Measurements from ENCODE around the gene DIAPH2.
"Not testable (repeated sequence)": the region's sequence is repeated elsewhere in the genome, so short reads cannot be mapped to it uniquely, and the experiment has no call there.

Gene DIAPH2

GRCh38 chrX:97401586-97402136 lies 717.0 kb downstream of the DIAPH2 start:
- no peak for DNase-seq

DNA sequence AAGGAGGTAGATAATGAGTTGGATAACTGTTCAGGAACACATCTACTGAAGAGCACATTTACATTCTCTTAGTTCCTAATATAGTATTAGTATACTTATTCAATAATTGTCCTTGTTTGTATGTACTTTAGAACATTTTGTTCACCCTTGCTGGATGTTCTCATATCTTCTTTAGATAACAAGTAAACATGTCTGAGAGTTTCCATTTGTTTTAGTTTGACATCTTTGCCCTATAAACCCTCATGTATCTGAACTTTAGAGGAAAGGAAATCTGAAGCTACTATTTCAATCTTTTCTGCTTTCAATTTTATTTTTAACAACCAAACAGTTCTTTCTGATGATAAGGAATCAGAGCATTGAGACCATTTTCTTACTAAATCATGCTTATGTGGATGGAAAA lies 717.7 kb downstream of the DIAPH2 start:
- DNase-seq = no peak

DNA sequence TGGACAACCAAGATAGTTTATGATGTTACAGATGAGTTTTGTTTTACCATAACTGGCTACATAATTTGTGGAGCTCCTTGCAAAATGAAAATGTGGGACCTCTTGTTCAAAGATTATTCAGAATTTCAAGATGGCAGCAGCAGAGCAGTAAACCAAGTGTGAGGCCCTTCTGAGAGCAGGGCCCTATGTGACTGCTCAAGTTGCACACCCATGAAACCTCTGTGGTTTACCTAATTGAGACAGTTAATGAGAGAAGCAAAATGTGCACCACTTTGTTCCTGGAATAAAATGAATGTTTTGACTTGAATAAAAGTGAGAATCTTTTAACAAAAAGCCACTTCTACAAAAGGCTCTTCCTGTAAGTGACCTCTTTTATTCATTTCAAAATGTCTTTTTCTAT lies 718.3 kb downstream of the DIAPH2 start:
- peak; percentile 12 for DNase-seq

DNA sequence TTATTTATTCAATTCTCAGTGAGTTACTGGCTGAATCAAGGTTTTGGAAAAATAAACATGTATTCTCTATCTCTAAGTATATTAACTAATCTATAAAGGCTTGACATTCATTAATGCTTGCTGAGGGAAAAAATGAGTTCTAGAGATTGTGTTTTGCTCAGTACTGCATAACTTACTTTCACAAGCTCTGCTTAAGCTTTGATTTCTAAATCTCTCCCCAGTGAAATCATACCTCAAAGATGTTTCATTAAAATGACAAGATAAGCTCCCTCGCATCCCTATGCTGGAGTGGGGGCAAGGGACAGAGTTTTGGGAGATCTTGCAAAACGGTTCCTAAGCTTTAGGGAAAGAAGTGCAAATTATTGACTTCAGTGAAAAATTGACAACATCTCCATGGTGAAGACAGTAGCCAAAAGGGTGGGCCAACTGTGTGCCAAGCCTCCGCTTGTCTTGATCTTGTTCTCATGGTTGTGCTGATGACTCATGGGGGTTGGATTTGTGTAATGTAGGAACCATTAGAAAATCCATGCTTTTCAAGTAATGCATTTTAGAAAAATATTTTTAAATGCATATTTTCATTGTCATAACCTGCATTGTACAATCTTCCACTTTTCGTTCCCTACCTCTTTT lies 720.5 kb downstream of the DIAPH2 start:
- no peak for DNase-seq

- DNase-seq = not testable (repeated sequence)
Measured at GRCh38 chrX:97409632-97410415, 725.2 kb downstream of the DIAPH2 start.

DNA sequence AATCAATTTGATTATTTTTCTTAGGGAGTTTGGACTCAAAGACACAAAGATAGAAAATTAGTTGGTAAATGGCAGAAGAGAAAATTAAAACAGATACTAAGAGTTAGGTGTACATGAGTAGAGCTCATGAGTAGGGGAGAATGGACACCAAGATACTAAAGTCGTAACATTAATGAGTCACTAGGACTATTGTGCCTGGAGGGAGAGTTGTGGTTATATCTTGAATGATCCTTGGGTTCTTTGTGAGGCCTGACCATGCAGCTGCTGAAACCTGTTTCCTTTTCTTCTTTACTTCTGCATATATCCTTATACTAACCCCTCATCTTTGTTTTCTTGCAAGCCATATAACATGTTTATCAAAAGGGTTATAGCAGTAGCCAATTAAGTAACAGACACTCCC lies 731.8 kb downstream of the DIAPH2 start:
- DNase-seq = no peak

DNA sequence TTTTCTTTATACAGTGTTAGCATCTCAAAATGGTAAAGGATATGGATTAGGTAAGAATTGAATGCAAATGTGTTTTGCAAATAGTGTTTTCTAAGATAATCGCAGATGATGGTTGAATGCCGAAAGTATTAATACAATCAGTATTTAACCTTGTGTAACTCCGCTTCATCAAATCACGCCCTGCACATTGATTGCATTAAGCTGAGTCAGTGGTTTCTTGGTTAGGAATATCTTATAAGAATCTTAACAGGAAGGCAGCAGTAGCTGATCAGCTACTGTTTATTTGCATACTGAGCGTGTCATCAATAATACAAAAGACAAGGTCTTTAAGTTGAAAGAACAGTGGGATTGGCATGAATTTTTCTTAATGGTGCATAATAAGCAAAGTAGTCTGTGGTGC lies 744.5 kb downstream of the DIAPH2 start:
- DNase-seq = no peak

DNA sequence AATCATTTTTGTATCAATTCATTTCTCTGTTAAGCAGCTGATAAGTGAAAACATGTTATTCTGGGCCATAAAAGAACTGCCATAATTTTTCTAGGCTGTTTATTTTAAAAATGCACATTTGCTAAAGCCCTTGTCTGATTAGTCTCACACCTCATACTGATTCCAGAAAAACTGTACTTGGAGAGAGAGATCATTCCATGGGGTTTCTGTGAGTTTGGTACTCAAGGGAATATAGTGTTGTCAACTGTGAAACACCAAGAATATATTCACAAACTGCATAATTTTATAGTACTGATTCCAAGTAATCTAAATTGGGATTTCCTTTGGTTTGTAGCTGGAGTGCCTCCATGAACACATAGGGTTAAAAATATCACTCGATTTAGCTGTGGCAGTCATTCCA lies 746.6 kb downstream of the DIAPH2 start:
- DNase-seq = no peak

- DNase-seq = no peak
Measured at GRCh38 chrX:97446298-97446882, 761.7 kb downstream of the DIAPH2 start.

DNA sequence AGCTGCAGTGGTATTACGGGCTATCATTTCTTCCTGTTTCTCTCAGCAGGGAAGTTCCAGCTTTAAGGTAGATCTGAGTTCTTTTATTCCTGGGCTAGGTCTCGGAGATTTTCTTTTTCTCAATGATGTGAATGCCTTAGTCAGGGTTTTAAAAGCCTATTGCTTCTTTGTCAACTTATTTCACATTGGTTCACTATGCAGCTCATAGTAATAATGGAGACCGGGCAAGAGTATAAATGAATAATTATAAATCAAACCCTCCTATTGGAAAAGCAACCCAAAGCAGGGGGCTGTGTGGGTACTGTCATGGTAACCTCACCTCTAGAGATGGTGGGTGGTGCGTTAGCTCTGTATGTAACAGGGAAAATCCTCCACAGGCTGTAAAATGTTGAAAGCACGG lies 762.7 kb downstream of the DIAPH2 start:
- no peak for DNase-seq

DNA sequence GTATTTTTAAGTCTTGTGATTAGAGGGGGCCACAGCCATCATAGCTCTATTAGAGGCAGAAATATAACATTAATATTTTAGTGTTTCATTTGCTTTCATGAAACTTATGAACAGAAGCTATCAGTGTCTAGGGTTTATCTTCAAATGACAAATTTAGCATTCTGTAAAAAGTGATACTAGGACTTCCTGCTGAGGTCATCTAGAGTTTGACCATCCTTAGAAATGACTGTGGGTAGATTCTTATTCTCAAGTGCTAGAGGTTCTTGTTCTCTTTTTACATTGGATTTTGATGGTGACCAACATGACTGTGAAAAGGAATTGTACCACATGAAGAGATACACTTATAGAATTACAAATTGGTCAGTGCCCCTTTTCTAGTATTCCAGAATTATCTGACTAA lies 767.6 kb downstream of the DIAPH2 start:
- no peak for DNase-seq

DNA sequence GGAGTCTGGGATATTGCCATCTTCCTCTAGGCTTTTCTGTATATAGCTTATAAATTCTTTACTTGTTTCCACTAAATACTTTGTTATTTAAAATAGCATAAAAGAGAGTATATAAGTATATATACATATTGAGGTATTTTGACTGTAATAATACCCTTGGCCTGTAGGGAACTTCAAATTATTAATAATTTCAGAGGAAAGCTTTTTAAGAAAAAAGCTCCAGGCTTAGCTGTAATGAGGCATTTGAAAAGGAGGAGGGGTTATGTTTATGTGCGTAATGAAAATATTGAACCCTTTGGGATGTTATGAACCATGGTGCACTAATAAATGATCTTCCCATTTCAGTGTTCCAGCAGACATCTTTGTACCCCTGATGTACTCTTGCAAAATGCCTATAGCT lies 777.1 kb downstream of the DIAPH2 start:
- no peak for DNase-seq

DNA sequence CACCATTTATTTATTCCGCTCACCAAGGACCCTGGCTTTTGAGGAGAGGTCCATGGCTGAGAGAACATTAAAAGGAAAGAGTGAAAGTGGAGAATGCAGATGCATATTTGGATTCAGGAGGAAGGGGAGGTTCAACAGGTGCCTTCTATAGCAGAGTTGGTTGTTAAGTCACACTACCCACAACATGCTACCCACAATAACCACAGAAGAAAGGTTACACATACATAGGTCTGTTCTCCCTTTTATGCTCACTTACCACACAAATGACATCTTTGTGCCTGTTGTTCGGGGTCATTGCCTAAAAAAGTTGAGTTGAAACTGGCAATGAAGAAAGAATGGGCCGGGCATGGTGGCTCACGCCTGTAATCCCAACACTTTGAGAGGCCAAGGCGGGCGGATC lies 786.4 kb downstream of the DIAPH2 start:
- DNase-seq = no peak

GRCh38 chrX:97474933-97475332 lies 790.3 kb downstream of the DIAPH2 start:
- DNase-seq = no peak

GRCh38 chrX:97479106-97479890 lies 794.7 kb downstream of the DIAPH2 start:
- DNase-seq = no peak

- DNase-seq = no peak
Measured at GRCh38 chrX:97481228-97481627, 796.6 kb downstream of the DIAPH2 start.

GRCh38 chrX:97482666-97483300 lies 798.1 kb downstream of the DIAPH2 start:
- no peak for DNase-seq

- DNase-seq = no peak
Measured at GRCh38 chrX:97490656-97491055, 806.0 kb downstream of the DIAPH2 start.

DNA sequence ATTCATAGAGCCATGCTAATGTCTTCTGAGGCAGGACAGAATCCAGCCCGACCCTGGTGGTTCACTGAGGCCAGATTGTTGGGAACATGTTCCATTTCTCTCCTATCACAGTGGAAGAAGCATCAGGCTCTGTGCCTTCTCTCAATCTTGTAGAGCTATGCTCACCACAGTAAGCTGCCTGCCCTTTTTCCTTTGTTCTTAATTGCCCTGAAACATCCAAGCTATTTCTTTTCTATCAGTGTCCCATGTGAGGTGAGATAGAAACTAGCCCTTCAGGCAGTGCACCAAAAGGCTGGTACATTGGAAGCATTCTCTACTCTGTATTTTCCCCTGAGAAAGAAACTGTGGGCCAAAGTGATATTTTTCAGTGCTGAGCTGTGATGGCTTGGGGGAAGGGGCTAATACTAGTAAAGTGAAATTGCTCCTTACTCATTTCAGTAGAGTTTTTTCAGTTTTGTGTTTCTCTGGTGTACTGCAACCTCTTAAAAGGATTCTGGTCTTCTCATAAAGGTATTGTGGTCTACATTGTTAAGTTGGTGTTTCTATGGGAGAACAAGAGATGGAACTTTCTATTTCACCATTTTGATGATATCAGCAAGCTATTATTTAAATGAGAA lies 810.2 kb downstream of the DIAPH2 start:
- DNase-seq = no peak

GRCh38 chrX:97498093-97498492 lies 813.5 kb downstream of the DIAPH2 start:
- DNase-seq = no peak

DNA sequence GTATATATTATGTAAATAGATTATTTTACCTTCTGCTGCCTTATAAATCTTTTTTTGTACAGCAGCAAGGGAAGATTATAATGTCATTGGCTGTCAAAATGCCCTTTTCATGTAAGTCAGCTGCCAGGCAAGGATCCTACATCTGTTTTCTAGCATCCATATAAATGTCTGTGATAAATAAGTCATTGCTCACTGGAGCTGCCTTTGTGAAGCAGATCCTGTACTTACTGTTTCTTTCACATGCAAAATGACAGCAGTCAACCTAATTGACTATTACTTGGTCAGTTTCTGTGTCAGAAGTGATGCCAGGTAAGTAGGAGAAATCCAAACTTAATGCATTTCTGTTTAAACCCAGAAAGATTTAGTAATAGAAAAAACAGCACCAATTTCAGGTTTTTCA lies 819.8 kb downstream of the DIAPH2 start:
- DNase-seq = no peak

DNA sequence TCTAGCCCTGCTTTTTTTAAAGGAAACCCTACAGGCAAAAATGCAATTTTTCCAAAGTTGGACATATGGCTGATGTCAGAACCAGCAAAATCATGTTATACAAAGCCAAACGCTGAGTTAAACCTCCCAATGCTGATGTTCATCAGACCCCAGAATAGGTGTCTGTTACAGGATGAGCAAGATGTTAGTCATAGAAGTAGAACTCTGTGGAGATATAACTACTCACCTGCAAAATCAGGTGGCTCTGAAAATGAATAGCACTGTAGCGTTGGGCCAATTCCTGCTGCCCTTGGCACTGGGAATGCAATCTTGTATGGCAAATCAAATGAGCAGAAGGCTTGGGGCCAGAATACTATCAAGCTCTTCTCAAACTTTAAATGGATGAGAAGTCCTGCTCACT lies 833.1 kb downstream of the DIAPH2 start:
- no peak for DNase-seq

Measured in stimulated activated CD4-positive, alpha-beta T cell treated with anti-CD3 and anti-CD28 coated beads, Interleukin-1b, Interleukin-23, amount 100 ng/mL, for 48 hours (primary cell).